ENCODE results near the gene TNIK. TPM values are rescaled to one million over a fixed set of nuclear protein-coding genes. Genes with fewer than 3 reads are reported as not detected.
A peak's percentile ranks its signal among the peaks of the same experiment; 100 is the strongest.

The TNIK gene
- total RNA-seq, 1 experiment from 2014 or later = 0.69 TPM

- ChIA-PET CTCF (no interaction called here), POLR2A (ENCODE audit: low non-redundant PET) (no interaction called here)
- BruUV-seq (replicated peaks) = no TSS peak
- Histone ChIP-seq H3K4me3 (ENCODE audit: low read depth, low read length, poor library complexity, severe bottlenecking) (no peak overlapping the region), H3K36me3 (ENCODE audit: insufficient read depth, low read length, poor library complexity, severe bottlenecking) (no peaks in the 10 kb centered on the region), H3K4me1 (ENCODE audit: insufficient read depth, low read length, poor library complexity, severe bottlenecking) (peaks cover 7% of the 10 kb centered on the region), H3K27ac (ENCODE audit: low read depth, low read length, poor library complexity, severe bottlenecking) (no peak overlapping the region), H3K9me3 (ENCODE audit: low read depth, low read length, poor library complexity, severe bottlenecking) (no peaks in the 10 kb centered on the region), H3K27me3 (replicated peaks; ENCODE audit: insufficient read depth, low read depth, low read length, poor library complexity) (peaks cover 5% of the 10 kb centered on the region)
- intact Hi-C loops (cut with micrococcal nuclease; ENCODE audit: unreplicated experiment) = no loop called here
- DNase-seq (ENCODE audit: low spot score) = no peak
- TF ChIP-seq CTCF (conservative IDR thresholded peaks at IDR 0.05; ENCODE audit: low read depth, low read length) (no peak), EZH2 (IDR thresholded peaks at IDR 0.05; ENCODE audit: borderline replicate concordance, low read depth, low read length, poor library complexity, severe bottlenecking) (no peak)
Measured at GRCh38 chr3:171354706-171355582, 105.3 kb downstream of the TNIK start.

GRCh38 chr3:171354049-171354705, 106.0 kb downstream of the TNIK start:
- Histone ChIP-seq H3K36me3 (ENCODE audit: insufficient read depth, low read length, poor library complexity, severe bottlenecking) (no peaks in the 10 kb centered on the region), H3K9me3 (ENCODE audit: low read depth, low read length, poor library complexity, severe bottlenecking) (no peaks in the 10 kb centered on the region), H3K4me3 (ENCODE audit: low read depth, low read length, poor library complexity, severe bottlenecking) (no peak overlapping the region), H3K27me3 (replicated peaks; ENCODE audit: insufficient read depth, low read depth, low read length, poor library complexity) (no peaks in the 10 kb centered on the region), H3K4me1 (ENCODE audit: insufficient read depth, low read length, poor library complexity, severe bottlenecking) (peaks cover 14% of the 10 kb centered on the region), H3K27ac (ENCODE audit: low read depth, low read length, poor library complexity, severe bottlenecking) (no peak overlapping the region)
- no TSS peak for BruUV-seq (replicated peaks)
- intact Hi-C loops (cut with micrococcal nuclease; ENCODE audit: unreplicated experiment) = no loop called here
- ChIA-PET CTCF (no interaction called here), POLR2A (ENCODE audit: low non-redundant PET) (no interaction called here)
- no peak for TF ChIP-seq EZH2 (IDR thresholded peaks at IDR 0.05; ENCODE audit: borderline replicate concordance, low read depth, low read length, poor library complexity, severe bottlenecking)
- TF ChIP-seq CTCF (conservative IDR thresholded peaks at IDR 0.05; ENCODE audit: low read depth, low read length) = no peak
- peak; percentile 11 for DNase-seq (ENCODE audit: low spot score)

GRCh38 chr3:171353423-171353822, 106.8 kb downstream of the TNIK start:
- no TSS peak for BruUV-seq (replicated peaks)
- Histone ChIP-seq H3K4me3 (ENCODE audit: low read depth, low read length, poor library complexity, severe bottlenecking) (no peak overlapping the region), H3K27me3 (replicated peaks; ENCODE audit: insufficient read depth, low read depth, low read length, poor library complexity) (no peaks in the 10 kb centered on the region), H3K9me3 (ENCODE audit: low read depth, low read length, poor library complexity, severe bottlenecking) (no peaks in the 10 kb centered on the region), H3K4me1 (ENCODE audit: insufficient read depth, low read length, poor library complexity, severe bottlenecking) (peaks cover 22% of the 10 kb centered on the region), H3K27ac (ENCODE audit: low read depth, low read length, poor library complexity, severe bottlenecking) (no peak overlapping the region), H3K36me3 (ENCODE audit: insufficient read depth, low read length, poor library complexity, severe bottlenecking) (no peaks in the 10 kb centered on the region)
- intact Hi-C loops (cut with micrococcal nuclease; ENCODE audit: unreplicated experiment) = no loop called here
- DNase-seq (ENCODE audit: low spot score) = no peak
- no peak for TF ChIP-seq EZH2 (IDR thresholded peaks at IDR 0.05; ENCODE audit: borderline replicate concordance, low read depth, low read length, poor library complexity, severe bottlenecking)
- POLR2A ChIA-PET (ENCODE audit: low non-redundant PET) = no interaction called here
- CTCF ChIA-PET = no interaction called here

All from A673 (cell line).